Adrenal gland (tissue), 5 donors: Measurements from ENCODE around the gene FREM3.
"Not testable (repeated sequence)": the region's sequence is repeated elsewhere in the genome, so short reads cannot be mapped to it uniquely, and the experiment has no call there.

Experiments
- POLR2A ChIP-seq, 2 donors: fragments of 450-650 bp; IDR thresholded peaks; one replicate each; pipeline ENCODE4 v1.6.1; 2017; ENCODE audit warnings: antibody characterized with exemption in 2 of 2, mild to moderate bottlenecking in 2 of 2, moderate library complexity in 1 of 2
- TF ChIP-seq, protein P1 (sequence below), 6 experiments: fragments of 450-650 bp in 4 of 6; fragments of 200-600 bp in 2 of 6; sonication (generic) in 1 of 6; IDR thresholded peaks; 1 replicate in 5 of 6; 2 replicates in 1 of 6; pipeline versions ENCODE4 v1.5.1 to v1.8.0; 2016 to 2021; ENCODE audit warnings: antibody characterized with exemption in 6 of 6, mild to moderate bottlenecking in 2 of 6, moderate library complexity in 1 of 6
- donor health status: DM: no; HTN: no; CAD: no.

DNA sequence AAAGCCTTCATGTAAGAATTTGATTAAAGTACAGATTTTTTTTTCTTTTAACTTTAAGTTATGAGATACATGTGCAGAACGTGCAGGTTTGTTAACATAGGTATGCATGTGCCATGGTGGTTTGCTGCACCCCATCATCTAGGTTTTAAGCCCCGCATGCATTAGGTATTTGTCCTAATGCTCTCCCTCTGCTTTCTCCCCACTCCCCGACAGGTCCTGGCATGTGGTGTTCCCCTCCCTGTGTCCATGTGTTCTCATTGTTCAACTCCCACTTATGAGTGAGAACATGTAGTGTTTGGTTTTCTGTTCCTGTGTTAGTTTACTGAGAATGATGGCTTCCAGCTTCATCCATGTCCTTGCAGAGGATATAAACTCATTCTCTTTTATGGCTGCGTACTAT, 172.4 kb downstream of the FREM3 start:
- TF ChIP-seq, protein P1, sequence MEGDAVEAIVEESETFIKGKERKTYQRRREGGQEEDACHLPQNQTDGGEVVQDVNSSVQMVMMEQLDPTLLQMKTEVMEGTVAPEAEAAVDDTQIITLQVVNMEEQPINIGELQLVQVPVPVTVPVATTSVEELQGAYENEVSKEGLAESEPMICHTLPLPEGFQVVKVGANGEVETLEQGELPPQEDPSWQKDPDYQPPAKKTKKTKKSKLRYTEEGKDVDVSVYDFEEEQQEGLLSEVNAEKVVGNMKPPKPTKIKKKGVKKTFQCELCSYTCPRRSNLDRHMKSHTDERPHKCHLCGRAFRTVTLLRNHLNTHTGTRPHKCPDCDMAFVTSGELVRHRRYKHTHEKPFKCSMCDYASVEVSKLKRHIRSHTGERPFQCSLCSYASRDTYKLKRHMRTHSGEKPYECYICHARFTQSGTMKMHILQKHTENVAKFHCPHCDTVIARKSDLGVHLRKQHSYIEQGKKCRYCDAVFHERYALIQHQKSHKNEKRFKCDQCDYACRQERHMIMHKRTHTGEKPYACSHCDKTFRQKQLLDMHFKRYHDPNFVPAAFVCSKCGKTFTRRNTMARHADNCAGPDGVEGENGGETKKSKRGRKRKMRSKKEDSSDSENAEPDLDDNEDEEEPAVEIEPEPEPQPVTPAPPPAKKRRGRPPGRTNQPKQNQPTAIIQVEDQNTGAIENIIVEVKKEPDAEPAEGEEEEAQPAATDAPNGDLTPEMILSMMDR (IDR thresholded peaks at IDR 0.05): not testable (repeated sequence)
- TF ChIP-seq POLR2A (IDR thresholded peaks at IDR 0.05): not testable (repeated sequence)
